ENCODE results near the gene OVAAL. TPM values are rescaled to one million over a fixed set of nuclear protein-coding genes. Genes with fewer than 3 reads are reported as not detected.

OVAAL gene
- total and polyA plus RNA-seq, 4 donors: not detected

DNA sequence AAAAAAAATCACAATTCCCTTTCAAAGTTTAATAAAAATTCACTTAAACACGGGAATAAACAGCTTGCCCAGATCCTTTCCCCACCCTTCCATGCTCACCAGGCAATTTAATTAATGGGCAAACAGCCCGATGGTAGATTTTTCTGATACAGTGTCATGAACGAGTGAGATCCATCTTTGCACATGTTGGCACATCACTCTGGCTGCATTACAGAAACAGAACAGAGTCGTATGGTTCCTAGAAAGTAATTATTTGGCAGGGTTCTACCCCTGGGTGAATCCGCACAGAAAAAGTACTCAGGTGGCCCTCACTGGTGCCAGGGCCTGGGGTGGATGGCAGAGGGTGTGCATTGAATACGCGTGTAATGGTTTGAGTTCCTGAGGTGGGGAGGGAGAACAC lies 24.6 kb upstream of the OVAAL start:
- H3K27me3 ChIP-seq (ENCODE audit: control insufficient read depth in 4 of 4, insufficient read depth in 4 of 4, low read length in 3 of 4): no peaks in the 10 kb centered on the region
- TF ChIP-seq, protein P1, sequence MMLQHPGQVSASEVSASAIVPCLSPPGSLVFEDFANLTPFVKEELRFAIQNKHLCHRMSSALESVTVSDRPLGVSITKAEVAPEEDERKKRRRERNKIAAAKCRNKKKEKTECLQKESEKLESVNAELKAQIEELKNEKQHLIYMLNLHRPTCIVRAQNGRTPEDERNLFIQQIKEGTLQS (IDR thresholded peaks at IDR 0.05): no peak
- no peak for TF ChIP-seq FOXA1 (IDR thresholded peaks at IDR 0.05)
- no peak for TF ChIP-seq HNF4A (conservative IDR thresholded peaks at IDR 0.05)
- TF ChIP-seq, protein P2, sequence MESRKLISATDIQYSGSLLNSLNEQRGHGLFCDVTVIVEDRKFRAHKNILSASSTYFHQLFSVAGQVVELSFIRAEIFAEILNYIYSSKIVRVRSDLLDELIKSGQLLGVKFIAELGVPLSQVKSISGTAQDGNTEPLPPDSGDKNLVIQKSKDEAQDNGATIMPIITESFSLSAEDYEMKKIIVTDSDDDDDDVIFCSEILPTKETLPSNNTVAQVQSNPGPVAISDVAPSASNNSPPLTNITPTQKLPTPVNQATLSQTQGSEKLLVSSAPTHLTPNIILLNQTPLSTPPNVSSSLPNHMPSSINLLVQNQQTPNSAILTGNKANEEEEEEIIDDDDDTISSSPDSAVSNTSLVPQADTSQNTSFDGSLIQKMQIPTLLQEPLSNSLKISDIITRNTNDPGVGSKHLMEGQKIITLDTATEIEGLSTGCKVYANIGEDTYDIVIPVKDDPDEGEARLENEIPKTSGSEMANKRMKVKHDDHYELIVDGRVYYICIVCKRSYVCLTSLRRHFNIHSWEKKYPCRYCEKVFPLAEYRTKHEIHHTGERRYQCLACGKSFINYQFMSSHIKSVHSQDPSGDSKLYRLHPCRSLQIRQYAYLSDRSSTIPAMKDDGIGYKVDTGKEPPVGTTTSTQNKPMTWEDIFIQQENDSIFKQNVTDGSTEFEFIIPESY (IDR thresholded peaks at IDR 0.05): no peak
- TF ChIP-seq, protein P3, sequence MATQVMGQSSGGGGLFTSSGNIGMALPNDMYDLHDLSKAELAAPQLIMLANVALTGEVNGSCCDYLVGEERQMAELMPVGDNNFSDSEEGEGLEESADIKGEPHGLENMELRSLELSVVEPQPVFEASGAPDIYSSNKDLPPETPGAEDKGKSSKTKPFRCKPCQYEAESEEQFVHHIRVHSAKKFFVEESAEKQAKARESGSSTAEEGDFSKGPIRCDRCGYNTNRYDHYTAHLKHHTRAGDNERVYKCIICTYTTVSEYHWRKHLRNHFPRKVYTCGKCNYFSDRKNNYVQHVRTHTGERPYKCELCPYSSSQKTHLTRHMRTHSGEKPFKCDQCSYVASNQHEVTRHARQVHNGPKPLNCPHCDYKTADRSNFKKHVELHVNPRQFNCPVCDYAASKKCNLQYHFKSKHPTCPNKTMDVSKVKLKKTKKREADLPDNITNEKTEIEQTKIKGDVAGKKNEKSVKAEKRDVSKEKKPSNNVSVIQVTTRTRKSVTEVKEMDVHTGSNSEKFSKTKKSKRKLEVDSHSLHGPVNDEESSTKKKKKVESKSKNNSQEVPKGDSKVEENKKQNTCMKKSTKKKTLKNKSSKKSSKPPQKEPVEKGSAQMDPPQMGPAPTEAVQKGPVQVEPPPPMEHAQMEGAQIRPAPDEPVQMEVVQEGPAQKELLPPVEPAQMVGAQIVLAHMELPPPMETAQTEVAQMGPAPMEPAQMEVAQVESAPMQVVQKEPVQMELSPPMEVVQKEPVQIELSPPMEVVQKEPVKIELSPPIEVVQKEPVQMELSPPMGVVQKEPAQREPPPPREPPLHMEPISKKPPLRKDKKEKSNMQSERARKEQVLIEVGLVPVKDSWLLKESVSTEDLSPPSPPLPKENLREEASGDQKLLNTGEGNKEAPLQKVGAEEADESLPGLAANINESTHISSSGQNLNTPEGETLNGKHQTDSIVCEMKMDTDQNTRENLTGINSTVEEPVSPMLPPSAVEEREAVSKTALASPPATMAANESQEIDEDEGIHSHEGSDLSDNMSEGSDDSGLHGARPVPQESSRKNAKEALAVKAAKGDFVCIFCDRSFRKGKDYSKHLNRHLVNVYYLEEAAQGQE (IDR thresholded peaks at IDR 0.05): no peak
- TF ChIP-seq HNF4G (IDR thresholded peaks at IDR 0.05): no peak
- TF ChIP-seq GABPA (IDR thresholded peaks at IDR 0.05 in 1 of 2, conservative IDR thresholded peaks at IDR 0.05 in 1 of 2): no peak
- no peak for TF ChIP-seq SP1 (IDR thresholded peaks at IDR 0.05)
- no peak for TF ChIP-seq TAF1 (conservative IDR thresholded peaks at IDR 0.05)
- TF ChIP-seq, protein P4, sequence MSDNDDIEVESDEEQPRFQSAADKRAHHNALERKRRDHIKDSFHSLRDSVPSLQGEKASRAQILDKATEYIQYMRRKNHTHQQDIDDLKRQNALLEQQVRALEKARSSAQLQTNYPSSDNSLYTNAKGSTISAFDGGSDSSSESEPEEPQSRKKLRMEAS (IDR thresholded peaks at IDR 0.05): no peak
- no peak for TF ChIP-seq RXRA (IDR thresholded peaks at IDR 0.05)
- no peak for TF ChIP-seq EGR1 (IDR thresholded peaks at IDR 0.05; ENCODE audit: low read depth in 2 of 2)
- no peak for TF ChIP-seq FOXA2 (IDR thresholded peaks at IDR 0.05)
- TF ChIP-seq, protein P5, sequence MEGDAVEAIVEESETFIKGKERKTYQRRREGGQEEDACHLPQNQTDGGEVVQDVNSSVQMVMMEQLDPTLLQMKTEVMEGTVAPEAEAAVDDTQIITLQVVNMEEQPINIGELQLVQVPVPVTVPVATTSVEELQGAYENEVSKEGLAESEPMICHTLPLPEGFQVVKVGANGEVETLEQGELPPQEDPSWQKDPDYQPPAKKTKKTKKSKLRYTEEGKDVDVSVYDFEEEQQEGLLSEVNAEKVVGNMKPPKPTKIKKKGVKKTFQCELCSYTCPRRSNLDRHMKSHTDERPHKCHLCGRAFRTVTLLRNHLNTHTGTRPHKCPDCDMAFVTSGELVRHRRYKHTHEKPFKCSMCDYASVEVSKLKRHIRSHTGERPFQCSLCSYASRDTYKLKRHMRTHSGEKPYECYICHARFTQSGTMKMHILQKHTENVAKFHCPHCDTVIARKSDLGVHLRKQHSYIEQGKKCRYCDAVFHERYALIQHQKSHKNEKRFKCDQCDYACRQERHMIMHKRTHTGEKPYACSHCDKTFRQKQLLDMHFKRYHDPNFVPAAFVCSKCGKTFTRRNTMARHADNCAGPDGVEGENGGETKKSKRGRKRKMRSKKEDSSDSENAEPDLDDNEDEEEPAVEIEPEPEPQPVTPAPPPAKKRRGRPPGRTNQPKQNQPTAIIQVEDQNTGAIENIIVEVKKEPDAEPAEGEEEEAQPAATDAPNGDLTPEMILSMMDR (IDR thresholded peaks at IDR 0.05; ENCODE audit: low read depth, low read length, missing input control): no peak
- no peak for TF ChIP-seq JUND (IDR thresholded peaks at IDR 0.05)
- no peak for TF ChIP-seq NR2F2 (IDR thresholded peaks at IDR 0.05)
- no peaks in the 10 kb centered on the region for H3K9me3 ChIP-seq (ENCODE audit: control insufficient read depth in 4 of 4, low read length in 3 of 4)
- H3K27ac ChIP-seq (ENCODE audit: low read depth in 1 of 2, low read length in 2 of 2): no peak overlapping the region
- no peaks in the 10 kb centered on the region for H3K36me3 ChIP-seq (ENCODE audit: control insufficient read depth in 4 of 4, insufficient read depth in 3 of 4, low read depth in 1 of 4, low read length in 3 of 4)
- no peak overlapping the region for H3K9ac ChIP-seq (ENCODE audit: low read depth in 1 of 2, low read length in 2 of 2)
- H3K4me1 ChIP-seq (ENCODE audit: control insufficient read depth in 4 of 4, insufficient read depth in 4 of 4, low read length in 3 of 4): peaks cover 0 to 2% (median 0%) of the 10 kb centered on the region in 4 donors
- 84% methylated on average over 7 of the region's 7 CpGs for WGBS
- no peak overlapping the region for H3K4me3 ChIP-seq (ENCODE audit: low read depth in 1 of 3, low read length in 3 of 3)
- no peak for DNase-seq (ENCODE audit: low spot score)
